Central memory CD8-positive, alpha-beta T cell (primary cell): ENCODE measurements around the gene ZNF77.
"Not testable (repeated sequence)": the region's sequence is repeated elsewhere in the genome, so short reads cannot be mapped to it uniquely, and the experiment has no call there.

ENCODE experiments used
- ATAC-seq: fragments of 150-1000 bp; cut with Tn5 transposase; replicated peaks from 2 replicates; pipeline ENCODE4 v1.10.0; 2022; ENCODE audit warnings: mild to moderate bottlenecking, moderate FRiP score, moderate number of reproducible peaks; ENCODE audit not compliant: poor library complexity, severe bottlenecking; ENCODE audit errors: extremely low read depth
- DNase-seq, 2 donors: peaks; one replicate each; pipeline ENCODE4 v3.0.0; 2021; ENCODE audit warnings: low spot score in 2 of 2
- H3K27ac Mint-ChIP-seq: one replicate; pipeline ENCODE4 v1.8.0; 2022; ENCODE audit warnings: low read depth, mild to moderate bottlenecking, moderate library complexity, mixed read lengths
- H3K27me3 Mint-ChIP-seq: one replicate; pipeline ENCODE4 v1.8.0; 2022; ENCODE audit warnings: mixed read lengths
- H3K36me3 Mint-ChIP-seq: one replicate; pipeline ENCODE4 v1.8.0; 2022; ENCODE audit warnings: mild to moderate bottlenecking, moderate library complexity, mixed read lengths; ENCODE audit not compliant: insufficient read depth
- H3K4me1 Mint-ChIP-seq: one replicate; pipeline ENCODE4 v1.8.0; 2022; ENCODE audit warnings: mixed read lengths
- H3K4me3 Mint-ChIP-seq: one replicate; pipeline ENCODE4 v1.8.0; 2022; ENCODE audit warnings: mild to moderate bottlenecking, moderate library complexity, mixed read lengths
- H3K9me3 Mint-ChIP-seq: one replicate; pipeline ENCODE4 v1.8.0; 2022; ENCODE audit warnings: mixed read lengths

Gene ZNF77

DNA sequence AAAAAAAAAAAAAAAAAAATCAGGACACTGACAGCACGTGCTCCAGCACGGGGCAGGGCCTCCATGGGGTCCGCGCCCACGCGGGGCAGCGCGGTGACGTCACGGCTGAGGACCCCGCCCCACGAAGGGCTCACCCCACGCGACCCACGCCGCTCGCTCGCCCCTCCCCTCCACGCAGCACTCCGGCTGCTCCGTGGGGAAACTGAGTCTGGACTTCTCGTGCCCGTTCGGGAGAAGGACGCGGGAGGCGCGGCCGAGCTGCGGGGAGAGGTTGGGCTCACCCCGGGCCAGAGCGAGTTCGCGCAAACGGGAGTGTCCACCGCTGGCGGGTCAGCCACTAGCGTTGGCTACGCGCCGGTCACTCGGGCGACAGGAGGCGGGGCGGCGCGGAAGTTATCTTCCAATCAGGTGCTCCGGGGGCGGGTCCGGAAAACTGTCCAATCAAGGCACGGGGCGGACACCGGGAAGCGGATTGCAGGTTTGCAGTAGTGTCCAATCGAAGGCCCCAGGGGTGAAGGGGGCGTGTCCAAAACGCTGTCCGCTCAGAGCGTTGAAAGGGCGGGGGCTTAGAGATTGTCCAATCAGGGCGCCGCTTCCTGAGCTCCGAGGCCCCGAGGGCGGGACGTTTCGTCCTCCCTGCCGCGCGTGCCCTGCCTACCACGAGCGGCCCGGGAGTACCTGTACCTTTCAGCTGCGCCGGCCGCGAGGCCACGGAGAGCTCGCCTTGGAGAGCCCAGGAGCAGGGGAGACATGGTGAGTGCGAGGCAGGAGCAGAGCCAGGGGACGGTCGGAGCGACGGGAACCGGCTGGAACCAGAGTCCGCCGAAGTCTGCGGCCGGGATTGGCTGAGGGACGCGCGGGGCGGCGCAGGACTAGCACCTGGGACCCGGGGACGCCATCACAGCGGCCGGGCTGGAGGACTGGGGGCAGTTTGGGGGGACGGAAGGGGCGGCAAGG is 44.2 kb downstream of the ZNF77 start, which contains the start of gene ZNF57:
Gene ZNF57 (plus strand): TSS at position 633 of the 957 bp plus-strand sequence. CDS start 118 bp downstream, at position 751.
- Mint-ChIP-seq H3K36me3 (peaks cover 10% of the 10 kb centered on the region), H3K4me3 (peak within 1 kb of the TSS; percentile 97), H3K27ac (peak within 1 kb of the TSS; percentile 73), H3K4me1 (peaks cover 20% of the 10 kb centered on the region), H3K9me3 (no peaks in the 10 kb centered on the region), H3K27me3 (no peaks in the 10 kb centered on the region)
- ATAC-seq (peak; percentile 99), DNase-seq (peak; percentile 84 to 93)

DNA sequence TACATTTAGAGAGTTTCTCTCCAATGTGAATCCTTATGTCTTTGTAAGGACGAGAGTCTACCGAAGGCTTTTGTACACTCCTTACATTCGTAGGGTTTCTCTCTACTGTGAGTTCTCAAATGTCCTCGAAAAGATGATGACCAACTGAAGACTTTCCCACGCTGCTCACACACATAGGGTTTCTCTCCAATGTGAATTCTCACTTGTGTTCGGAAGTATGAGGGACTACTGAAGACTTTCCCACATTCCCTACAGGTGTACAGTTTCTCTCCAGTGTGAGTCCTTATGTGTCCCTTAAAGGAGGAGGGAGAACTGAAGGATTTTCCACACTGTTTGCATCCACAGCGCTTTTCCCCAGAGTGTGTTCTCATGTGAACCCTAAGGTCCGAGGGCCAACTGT is 48.1 kb downstream of the ZNF77 start:
- no peaks in the 10 kb centered on the region for H3K27me3 Mint-ChIP-seq
- no peaks in the 10 kb centered on the region for H3K9me3 Mint-ChIP-seq
- H3K27ac Mint-ChIP-seq = no peak overlapping the region
- H3K4me1 Mint-ChIP-seq = peaks cover 12% of the 10 kb centered on the region
- DNase-seq (no peak), ATAC-seq (no peak)
- no peak overlapping the region for H3K4me3 Mint-ChIP-seq
- peaks cover 12% of the 10 kb centered on the region for H3K36me3 Mint-ChIP-seq

DNA sequence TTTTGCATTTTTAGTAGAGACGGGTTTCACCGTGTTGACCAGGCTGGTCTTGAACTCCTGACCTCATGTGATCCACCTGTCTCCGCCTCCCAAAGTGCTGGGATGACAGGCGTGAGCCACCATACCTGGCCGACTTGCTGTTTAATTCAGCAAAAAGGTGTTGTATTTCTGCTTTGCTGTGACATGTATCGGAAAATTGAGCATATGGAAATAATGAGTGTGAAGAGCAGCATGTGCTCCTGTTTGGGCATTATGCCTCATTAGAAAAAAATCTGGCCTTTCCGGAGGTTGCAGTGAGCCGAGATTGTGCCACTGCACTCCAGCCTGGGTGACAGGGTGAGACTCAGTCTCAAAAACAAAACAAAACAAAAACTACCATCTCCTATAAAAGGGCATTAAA is 54.2 kb downstream of the ZNF77 start:
- not testable (repeated sequence) for H3K36me3 Mint-ChIP-seq, H3K4me1 Mint-ChIP-seq, DNase-seq, H3K9me3 Mint-ChIP-seq, H3K27me3 Mint-ChIP-seq, ATAC-seq, H3K4me3 Mint-ChIP-seq, H3K27ac Mint-ChIP-seq

DNA sequence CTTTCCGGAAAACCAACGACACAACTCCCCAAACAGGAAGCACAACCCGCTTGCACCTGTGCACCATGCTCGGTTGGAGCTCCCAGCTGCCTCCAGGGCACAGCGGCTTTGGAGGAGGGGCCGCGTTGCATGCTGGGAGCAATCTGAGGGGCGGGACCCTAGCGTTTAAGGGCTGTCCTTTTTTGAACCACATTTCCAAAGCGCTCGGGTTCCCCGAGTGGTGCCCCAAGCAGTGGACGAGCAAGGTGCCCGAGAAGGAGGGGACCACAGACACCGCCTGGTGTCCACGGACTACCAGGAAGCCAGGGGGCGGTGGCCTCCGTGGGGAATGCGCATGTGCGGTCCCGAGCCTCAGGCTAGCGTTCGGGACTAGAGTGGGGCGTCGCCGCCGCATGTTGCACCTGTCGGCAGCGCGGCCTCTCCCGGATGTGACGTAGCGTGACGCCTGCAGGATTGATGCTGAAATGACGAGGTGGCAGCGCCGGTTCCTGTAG is 56.0 kb downstream of the ZNF77 start:
- H3K27ac Mint-ChIP-seq = no peak overlapping the region
- ATAC-seq = peak; percentile 71
- no peaks in the 10 kb centered on the region for H3K27me3 Mint-ChIP-seq
- peak overlapping the region; percentile 31 for H3K4me3 Mint-ChIP-seq
- H3K9me3 Mint-ChIP-seq = no peaks in the 10 kb centered on the region
- peaks cover 6% of the 10 kb centered on the region for H3K4me1 Mint-ChIP-seq
- peaks cover 2% of the 10 kb centered on the region for H3K36me3 Mint-ChIP-seq
- DNase-seq = peak in 1 of 2 donors; percentile 38

DNA sequence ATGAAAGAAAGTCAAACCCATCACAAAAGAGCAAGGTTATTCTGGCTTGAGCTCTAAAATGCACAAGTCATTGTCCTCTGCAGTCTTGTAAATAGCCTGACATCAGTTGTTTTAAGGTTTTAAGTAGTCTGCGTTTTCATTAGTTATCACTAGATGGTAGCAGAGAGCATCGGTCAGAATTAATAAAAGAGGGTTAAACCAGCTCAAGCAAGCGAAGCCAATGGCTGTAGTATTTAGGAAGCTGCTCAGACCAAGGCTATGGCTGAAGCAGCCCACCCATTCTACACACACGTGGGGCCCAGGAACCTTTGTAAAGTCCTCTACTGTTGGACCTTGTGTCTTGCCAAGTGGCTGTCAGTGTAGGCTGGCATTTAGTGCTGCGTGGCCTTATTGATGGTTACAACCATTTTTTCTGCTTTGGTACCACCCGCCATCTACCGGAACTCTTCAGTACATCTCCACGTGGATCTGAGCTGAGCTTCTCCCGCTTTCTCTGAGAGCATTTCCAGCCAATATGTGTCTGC is 57.3 kb downstream of the ZNF77 start:
- no peak for DNase-seq
- H3K4me3 Mint-ChIP-seq = no peak overlapping the region
- H3K4me1 Mint-ChIP-seq = peaks cover 6% of the 10 kb centered on the region
- H3K27me3 Mint-ChIP-seq = no peaks in the 10 kb centered on the region
- H3K36me3 Mint-ChIP-seq = peaks cover 2% of the 10 kb centered on the region
- peak overlapping the region; percentile 6 for H3K27ac Mint-ChIP-seq
- H3K9me3 Mint-ChIP-seq = no peaks in the 10 kb centered on the region
- no peak for ATAC-seq

DNA sequence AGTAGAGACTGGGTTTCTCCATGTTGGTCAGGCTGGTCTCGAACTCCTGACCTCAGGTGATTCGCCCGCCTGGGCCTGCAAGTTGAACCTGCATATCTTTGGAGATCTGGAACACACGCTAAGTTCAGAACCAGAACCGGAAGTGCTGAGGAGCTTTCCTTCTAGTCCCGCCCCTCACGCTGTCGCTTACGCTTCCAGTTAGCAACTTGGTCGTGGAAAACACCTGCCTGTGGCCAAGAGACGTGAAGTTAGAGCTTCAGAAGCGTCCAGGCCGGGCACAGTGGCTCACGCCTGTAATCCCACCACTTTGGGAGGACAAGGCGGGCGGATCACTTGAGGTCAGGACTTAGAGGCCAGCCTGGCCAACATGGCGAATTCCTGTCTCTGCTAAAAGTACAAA is 59.0 kb downstream of the ZNF77 start:
- Mint-ChIP-seq H3K27me3 (no peaks in the 10 kb centered on the region), H3K27ac (no peak overlapping the region), H3K36me3 (peaks cover 3% of the 10 kb centered on the region), H3K4me1 (peaks cover 6% of the 10 kb centered on the region), H3K4me3 (no peak overlapping the region), H3K9me3 (no peaks in the 10 kb centered on the region)
- no peak for ATAC-seq
- no peak for DNase-seq

DNA sequence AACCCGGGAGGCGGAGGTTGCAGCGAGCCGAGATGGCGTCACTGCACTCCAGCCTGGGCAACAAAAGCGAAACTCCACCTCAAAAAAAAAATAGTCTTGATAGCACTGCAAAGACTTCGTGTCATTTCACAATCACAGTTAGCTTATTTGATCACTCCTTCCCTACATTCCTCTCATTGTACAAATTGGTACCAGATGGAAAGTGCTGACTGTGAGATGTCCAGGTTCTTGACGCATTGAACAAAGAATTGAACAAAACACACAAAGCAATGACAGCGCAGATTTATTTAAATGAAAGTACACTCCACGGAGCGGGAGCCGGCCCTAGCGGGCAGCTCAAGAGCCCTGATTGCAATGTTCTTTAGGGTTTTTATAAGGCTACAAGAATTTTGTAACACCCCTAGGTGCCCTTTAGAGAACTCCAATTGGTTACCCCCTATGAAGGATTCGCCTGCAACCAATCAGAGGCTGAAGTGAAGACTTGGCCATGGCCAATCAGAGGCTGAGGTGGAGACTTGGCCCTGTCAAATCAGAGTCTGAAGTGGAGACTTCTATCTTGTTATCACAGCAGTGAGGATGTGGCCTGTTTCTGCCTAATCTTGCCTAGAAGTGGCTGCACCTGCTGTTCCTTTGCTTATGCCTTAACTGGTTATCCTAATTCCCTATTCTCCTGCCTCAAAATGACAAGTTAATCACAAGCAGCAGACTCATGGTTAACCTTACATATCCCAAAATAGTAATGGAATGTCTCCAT is 60.9 kb downstream of the ZNF77 start:
- ATAC-seq (no peak), DNase-seq (no peak)
- Mint-ChIP-seq H3K27ac (no peak overlapping the region), H3K4me1 (peaks cover 6% of the 10 kb centered on the region), H3K9me3 (no peaks in the 10 kb centered on the region), H3K36me3 (peaks cover 1% of the 10 kb centered on the region), H3K27me3 (no peaks in the 10 kb centered on the region), H3K4me3 (no peak overlapping the region)
